Nephron (organoid): ENCODE measurements around the gene NINL.

Experiments
- H3K27ac Mint-ChIP-seq, 3 experiments: 2 replicates each; pipeline ENCODE4 v1.8.0; 2020; ENCODE audit warnings: mixed read lengths in 3 of 3, mild to moderate bottlenecking in 2 of 3, moderate library complexity in 1 of 3
- H3K27me3 Mint-ChIP-seq: 2 replicates; pipeline ENCODE4 v1.8.0; 2021; ENCODE audit warnings: low read depth, mild to moderate bottlenecking, moderate library complexity, mixed read lengths
- H3K36me3 Mint-ChIP-seq: 2 replicates; pipeline ENCODE4 v1.8.0; 2020; ENCODE audit warnings: low read depth, mixed read lengths
- H3K4me1 Mint-ChIP-seq: 2 replicates; pipeline ENCODE4 v1.8.0; 2020; ENCODE audit warnings: mixed read lengths
- H3K4me3 Mint-ChIP-seq, 3 experiments: 2 replicates each; pipeline ENCODE4 v1.8.0; 2020; ENCODE audit warnings: mild to moderate bottlenecking in 3 of 3, mixed read lengths in 3 of 3, moderate library complexity in 2 of 3
- H3K9me3 Mint-ChIP-seq: 2 replicates; pipeline ENCODE4 v1.8.0; 2020; ENCODE audit warnings: mixed read lengths
- TF ChIP-seq, protein P1 (sequence below), 3 experiments: fragments of 200-600 bp; sonication (generic); IDR thresholded peaks; one replicate each; pipeline ENCODE4 v1.5.0; 2021; ENCODE audit warnings: antibody characterized with exemption in 3 of 3; ENCODE audit not compliant: unreplicated experiment in 3 of 3

NINL gene

DNA sequence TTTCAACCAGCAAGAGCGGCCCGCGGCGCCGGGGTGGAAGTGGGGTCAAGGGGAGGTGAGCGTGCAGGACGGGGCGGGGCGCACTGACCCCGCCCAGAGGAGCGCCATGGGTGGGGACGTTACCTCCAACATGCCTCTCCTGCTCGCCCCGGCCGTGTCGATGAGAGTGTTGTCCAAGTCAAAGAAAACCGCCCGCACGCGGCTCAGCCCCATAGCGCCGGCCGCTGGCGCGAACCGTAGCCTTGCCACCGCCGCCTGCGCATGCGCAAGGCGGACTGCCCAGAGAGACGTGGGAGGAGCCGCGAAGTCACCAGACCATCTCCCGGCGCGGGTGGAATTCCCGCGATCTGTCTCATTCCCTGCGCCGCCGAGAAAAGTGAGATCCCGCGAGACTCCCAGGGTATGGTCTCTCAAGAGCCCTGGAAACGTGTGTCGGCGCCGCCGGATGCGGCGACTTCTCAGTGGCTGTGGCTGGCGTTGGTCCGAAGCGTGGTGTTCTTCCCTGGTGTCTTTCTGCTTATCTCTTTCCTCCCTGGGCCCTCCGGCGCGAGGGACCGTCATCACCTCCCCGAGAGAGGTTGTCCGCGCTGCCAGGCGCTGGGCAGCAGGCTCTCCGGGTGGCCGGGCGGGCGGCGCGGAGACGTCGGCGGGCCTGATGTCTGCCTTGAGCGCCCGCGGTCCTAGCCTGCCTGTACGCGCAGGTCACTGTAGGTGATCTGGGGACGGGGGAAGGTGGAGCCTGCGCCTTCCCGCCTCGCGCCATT, 38.6 kb upstream of the NINL start, which contains the start of gene NANP:
Gene NANP (minus strand): TSS at position 279 of the 764 bp plus-strand sequence. CDS start 66 bp downstream, at position 213.
- peaks cover 4% of the 10 kb centered on the region for H3K36me3 Mint-ChIP-seq
- H3K4me3 Mint-ChIP-seq, result peak within 1 kb of the TSS; percentile 87 to 94 (median 91)
- TF ChIP-seq, protein P1, sequence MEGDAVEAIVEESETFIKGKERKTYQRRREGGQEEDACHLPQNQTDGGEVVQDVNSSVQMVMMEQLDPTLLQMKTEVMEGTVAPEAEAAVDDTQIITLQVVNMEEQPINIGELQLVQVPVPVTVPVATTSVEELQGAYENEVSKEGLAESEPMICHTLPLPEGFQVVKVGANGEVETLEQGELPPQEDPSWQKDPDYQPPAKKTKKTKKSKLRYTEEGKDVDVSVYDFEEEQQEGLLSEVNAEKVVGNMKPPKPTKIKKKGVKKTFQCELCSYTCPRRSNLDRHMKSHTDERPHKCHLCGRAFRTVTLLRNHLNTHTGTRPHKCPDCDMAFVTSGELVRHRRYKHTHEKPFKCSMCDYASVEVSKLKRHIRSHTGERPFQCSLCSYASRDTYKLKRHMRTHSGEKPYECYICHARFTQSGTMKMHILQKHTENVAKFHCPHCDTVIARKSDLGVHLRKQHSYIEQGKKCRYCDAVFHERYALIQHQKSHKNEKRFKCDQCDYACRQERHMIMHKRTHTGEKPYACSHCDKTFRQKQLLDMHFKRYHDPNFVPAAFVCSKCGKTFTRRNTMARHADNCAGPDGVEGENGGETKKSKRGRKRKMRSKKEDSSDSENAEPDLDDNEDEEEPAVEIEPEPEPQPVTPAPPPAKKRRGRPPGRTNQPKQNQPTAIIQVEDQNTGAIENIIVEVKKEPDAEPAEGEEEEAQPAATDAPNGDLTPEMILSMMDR (IDR thresholded peaks at IDR 0.05; ENCODE audit: unreplicated experiment in 3 of 3), result no peak
- H3K4me1 Mint-ChIP-seq, result peaks cover 18% of the 10 kb centered on the region
- H3K9me3 Mint-ChIP-seq, result peaks cover 3% of the 10 kb centered on the region
- H3K27me3 Mint-ChIP-seq, result no peaks in the 10 kb centered on the region
- H3K27ac Mint-ChIP-seq, result peak within 1 kb of the TSS; percentile 93 to 99 (median 96)

DNA sequence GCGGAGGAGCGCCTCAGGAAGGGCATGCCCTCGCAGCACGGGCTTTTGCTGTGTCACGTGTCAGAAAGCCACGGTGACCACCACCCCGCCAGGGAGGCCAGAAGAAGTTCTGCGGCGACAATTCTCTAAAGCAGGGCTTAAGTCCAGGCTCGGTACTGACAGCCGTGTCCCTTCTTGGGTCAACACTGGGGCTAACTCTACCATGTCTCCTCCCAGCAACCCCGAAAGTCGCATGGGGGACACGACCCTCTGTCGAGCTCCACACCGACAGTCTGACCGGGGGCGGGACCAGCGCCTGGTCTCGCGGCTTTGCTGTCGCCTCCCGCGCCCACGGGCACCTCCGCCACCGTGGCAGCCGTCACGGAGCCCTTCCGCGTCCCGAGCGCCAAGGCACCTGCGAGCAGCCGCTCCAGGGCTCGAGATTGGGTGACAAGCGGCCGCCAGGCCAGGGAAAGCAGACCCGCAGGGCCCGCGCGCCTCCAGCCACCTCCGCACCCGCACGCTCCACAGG, 37.9 kb upstream of the NINL start:
- peak overlapping the region; percentile 87 to 94 (median 91) for H3K4me3 Mint-ChIP-seq
- peaks cover 4% of the 10 kb centered on the region for H3K36me3 Mint-ChIP-seq
- H3K9me3 Mint-ChIP-seq, result peaks cover 3% of the 10 kb centered on the region
- peak overlapping the region; percentile 93 to 96 (median 96) for H3K27ac Mint-ChIP-seq
- peaks cover 18% of the 10 kb centered on the region for H3K4me1 Mint-ChIP-seq
- H3K27me3 Mint-ChIP-seq, result no peaks in the 10 kb centered on the region
- TF ChIP-seq, protein P1 (IDR thresholded peaks at IDR 0.05; ENCODE audit: unreplicated experiment in 3 of 3), result no peak

DNA sequence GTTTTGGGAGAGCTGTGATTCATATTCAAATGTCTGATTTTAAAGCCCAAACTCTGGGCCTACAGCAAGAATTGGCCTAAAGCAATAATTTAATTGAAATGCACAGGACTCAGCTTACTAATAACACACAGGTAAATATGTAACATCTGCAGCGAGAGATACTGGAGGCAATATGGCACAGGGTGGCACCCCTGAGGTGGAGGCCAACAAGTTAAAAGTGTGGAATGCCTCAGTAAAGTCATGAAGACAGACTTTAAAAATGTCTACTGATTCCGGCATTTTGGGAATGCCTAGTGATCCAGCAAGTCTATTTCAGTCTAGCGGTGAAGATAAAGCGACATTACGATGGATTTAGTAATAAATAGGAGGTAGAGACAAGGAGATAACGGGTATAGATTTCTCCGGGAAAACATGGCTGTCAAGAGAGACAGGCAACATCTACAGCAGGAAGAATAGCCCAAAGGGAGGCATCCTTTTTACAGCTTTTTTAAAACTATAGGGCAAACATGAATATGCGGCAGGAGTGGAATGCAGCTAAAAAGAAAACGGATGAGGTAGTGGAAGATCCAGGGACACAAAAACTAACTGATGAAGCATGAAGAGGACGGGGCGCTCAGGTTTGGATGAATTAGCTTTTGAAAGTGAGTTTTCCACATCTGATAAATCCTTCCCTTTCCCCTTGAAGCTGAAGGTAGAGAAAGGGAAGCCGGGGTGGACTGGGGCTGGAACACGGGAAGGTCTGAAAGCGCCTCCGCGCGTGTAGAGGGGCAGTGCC, 37.3 kb upstream of the NINL start:
- Mint-ChIP-seq H3K4me3 (peak overlapping the region; percentile 87 to 94 (median 91)), H3K36me3 (no peaks in the 10 kb centered on the region), H3K27me3 (no peaks in the 10 kb centered on the region), H3K27ac (peak overlapping the region; percentile 74 to 96 (median 93)), H3K9me3 (peaks cover 3% of the 10 kb centered on the region), H3K4me1 (peaks cover 18% of the 10 kb centered on the region)
- TF ChIP-seq, protein P1 (IDR thresholded peaks at IDR 0.05; ENCODE audit: unreplicated experiment in 3 of 3), result no peak

DNA sequence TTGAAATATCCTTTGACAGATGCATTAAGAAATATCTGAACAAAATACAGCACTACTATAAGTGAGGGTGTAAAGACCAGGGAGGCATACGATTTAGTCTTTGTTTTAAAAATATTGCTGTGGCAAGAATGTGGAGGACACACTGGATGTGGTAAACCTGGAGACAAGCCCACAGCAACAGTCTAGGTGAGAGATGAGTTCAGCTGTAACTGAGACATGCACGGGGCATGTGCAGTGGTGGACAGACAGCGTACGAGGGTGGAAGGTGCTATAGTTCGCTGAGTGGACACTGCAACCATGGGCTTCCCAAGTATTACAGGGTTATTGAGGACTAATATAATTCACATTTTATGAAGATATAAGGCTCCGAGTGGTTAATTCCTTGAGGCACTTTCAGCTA, 36.7 kb upstream of the NINL start:
- peaks cover 18% of the 10 kb centered on the region for H3K4me1 Mint-ChIP-seq
- TF ChIP-seq, protein P1 (IDR thresholded peaks at IDR 0.05; ENCODE audit: unreplicated experiment in 3 of 3), result no peak

DNA sequence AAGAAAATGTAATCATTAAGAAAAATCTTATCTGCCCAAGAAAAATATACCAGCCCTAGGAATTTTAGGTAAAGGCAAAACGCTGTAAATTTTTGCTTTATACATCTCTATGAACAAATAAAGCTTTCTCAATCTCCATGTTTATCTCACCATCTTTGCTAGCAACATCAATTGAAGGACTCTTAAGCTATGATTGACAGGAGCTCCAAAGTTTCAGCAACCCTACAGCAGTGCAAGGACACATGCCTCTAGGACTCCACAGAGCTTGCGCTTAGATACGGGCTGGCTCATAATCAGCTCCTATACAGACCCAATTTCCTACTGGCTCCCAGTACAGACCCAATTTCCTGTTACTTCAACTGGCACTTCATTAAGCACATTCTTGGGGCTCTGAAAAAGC, 34.2 kb upstream of the NINL start:
- Mint-ChIP-seq H3K4me1 (peaks cover 16% of the 10 kb centered on the region), H3K36me3 (peaks cover 5% of the 10 kb centered on the region), H3K27me3 (no peaks in the 10 kb centered on the region), H3K27ac (no peak overlapping the region), H3K4me3 (no peak overlapping the region), H3K9me3 (no peaks in the 10 kb centered on the region)
- TF ChIP-seq, protein P1 (IDR thresholded peaks at IDR 0.05; ENCODE audit: unreplicated experiment in 3 of 3), result no peak

More for the DNA sequence above, 36.7 kb upstream of the NINL start:
- H3K27ac Mint-ChIP-seq, result peak overlapping the region; percentile 74 to 96 (median 93)
- peak overlapping the region; percentile 87 to 94 (median 91) for H3K4me3 Mint-ChIP-seq
- no peaks in the 10 kb centered on the region for H3K36me3 Mint-ChIP-seq
- H3K27me3 Mint-ChIP-seq, result no peaks in the 10 kb centered on the region
- H3K9me3 Mint-ChIP-seq, result peaks cover 3% of the 10 kb centered on the region
